ENCODE data around the gene REEP1. TPM values are rescaled to one million over a fixed set of nuclear protein-coding genes. Genes with fewer than 3 reads are reported as not detected.

The REEP1 gene
- polyA plus RNA-seq, 1 experiment, result 0.10 TPM

DNA sequence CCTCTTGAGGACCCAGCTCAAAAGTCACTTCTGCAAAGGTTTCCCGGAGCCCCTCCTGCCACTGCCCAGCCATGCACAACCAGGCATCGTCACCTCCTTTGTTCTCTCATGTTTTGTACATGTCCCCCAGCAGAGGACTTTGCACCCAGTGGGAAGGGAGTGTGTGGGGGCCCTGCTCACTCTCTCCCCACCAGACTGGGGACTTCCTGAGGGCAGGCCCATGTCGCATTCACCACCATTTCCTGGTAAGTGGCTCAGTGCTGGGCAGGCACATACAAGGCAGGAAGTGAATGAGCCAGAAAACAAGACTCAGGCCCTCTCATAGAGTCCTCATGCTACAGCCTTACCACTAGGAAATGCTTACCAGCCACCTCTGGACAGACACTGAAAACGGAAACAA lies 119.3 kb downstream of the REEP1 start:
- Histone ChIP-seq H3K9me3 (ENCODE audit: control insufficient read depth, insufficient read depth, low read length) (no peaks in the 10 kb centered on the region), H3K4me3 (ENCODE audit: low read depth, low read length) (no peak overlapping the region), H3K27me3 (ENCODE audit: control insufficient read depth, insufficient read depth, low read length) (no peaks in the 10 kb centered on the region), H3K27ac (ENCODE audit: low read depth, low read length) (peak overlapping the region; percentile 3)
- TF ChIP-seq, protein P1, sequence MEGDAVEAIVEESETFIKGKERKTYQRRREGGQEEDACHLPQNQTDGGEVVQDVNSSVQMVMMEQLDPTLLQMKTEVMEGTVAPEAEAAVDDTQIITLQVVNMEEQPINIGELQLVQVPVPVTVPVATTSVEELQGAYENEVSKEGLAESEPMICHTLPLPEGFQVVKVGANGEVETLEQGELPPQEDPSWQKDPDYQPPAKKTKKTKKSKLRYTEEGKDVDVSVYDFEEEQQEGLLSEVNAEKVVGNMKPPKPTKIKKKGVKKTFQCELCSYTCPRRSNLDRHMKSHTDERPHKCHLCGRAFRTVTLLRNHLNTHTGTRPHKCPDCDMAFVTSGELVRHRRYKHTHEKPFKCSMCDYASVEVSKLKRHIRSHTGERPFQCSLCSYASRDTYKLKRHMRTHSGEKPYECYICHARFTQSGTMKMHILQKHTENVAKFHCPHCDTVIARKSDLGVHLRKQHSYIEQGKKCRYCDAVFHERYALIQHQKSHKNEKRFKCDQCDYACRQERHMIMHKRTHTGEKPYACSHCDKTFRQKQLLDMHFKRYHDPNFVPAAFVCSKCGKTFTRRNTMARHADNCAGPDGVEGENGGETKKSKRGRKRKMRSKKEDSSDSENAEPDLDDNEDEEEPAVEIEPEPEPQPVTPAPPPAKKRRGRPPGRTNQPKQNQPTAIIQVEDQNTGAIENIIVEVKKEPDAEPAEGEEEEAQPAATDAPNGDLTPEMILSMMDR (IDR thresholded peaks at IDR 0.05; ENCODE audit: low read depth, low read length), result no peak
- POLR2A ChIA-PET, result no interaction called here
- CTCF ChIA-PET, result interaction anchor here (3.0 kb wide), 1 partner anchor 155 kb away, joined by 6 read pairs; no protein-coding TSS in a partner anchor
- no peak for DNase-seq (ENCODE audit: low read depth, low spot score)

DNA sequence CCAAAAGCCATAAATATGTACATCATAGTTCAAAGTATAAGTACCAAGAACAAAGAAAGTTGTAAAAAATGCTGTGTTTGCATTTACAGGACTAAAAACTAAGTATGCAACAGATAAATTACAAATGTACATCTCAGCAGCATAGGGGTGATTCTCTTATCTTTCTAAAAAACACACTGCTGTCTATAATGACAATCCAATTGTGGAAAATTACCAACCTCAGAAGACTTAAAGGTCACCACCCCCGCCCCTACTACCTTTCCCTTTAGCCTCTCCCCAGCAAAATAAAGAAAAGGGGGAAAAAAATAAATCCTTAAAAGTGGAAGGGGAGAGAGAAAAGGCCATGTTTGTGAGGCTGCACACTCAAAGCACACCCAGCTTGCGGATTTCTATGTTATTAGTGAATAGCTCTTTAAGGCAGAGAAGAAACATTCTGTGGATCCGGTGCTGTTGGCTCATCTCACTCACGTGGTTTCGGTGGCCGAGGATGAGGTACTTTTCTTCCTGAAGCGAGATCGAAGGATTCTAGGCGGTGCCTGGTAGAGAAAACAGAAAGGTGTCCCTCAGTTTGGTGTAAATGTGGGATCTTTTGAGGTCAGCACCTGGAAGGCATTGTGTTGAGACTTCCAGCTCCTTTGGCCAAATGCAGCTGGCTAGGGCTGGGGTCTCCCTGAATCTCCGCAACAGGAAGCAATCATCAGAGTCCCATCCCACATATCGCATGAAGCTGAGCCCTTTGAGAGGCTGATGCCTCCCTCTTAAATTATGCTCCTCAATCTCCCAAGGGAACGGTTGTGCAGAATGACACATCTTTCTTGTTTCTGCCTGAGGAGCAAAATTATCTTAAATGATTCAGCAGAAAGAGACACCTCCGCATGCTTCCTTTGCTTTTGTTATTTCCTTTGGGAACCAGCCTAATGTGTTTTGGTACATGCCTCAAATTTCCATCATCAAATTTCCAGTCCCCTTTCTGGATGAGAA lies 120.6 kb downstream of the REEP1 start:
- peak overlapping the region; percentile 27; the same call in 1 of the 2 replicates for H3K4me3 ChIP-seq (ENCODE audit: low read depth, low read length)
- H3K27me3 ChIP-seq (ENCODE audit: control insufficient read depth, insufficient read depth, low read length), result no peaks in the 10 kb centered on the region
- ChIA-PET CTCF (interaction anchor here (3.0 kb wide), 1 partner anchor 156 kb away, joined by 6 read pairs; no protein-coding TSS in a partner anchor), POLR2A (interaction anchor here (1.0 kb wide), 1 partner anchor 18 kb away, joined by 4 read pairs; the partner anchor contains the start of gene MRPL35)
- H3K9me3 ChIP-seq (ENCODE audit: control insufficient read depth, insufficient read depth, low read length), result no peaks in the 10 kb centered on the region
- TF ChIP-seq, protein P1 (IDR thresholded peaks at IDR 0.05; ENCODE audit: low read depth, low read length), result no peak
- H3K27ac ChIP-seq (ENCODE audit: low read depth, low read length), result peak overlapping the region; percentile 79
- no peak for DNase-seq (ENCODE audit: low read depth, low spot score)

DNA sequence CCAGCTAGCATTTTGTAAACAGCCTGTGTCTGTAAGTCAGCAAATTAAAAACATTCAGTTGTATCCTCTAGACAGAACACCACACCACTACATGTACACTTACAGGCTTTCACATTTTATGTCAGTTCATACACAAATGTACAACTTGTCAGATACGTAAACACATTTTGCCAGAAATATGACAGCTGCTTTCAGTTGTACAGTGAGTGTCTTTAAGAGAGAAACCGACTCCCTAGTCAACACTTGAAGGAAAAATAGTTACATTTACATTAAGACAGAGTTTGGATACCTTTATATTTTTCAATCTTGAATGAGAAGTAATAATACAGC lies 123.0 kb downstream of the REEP1 start:
- Histone ChIP-seq H3K27ac (ENCODE audit: low read depth, low read length) (no peak overlapping the region), H3K4me3 (ENCODE audit: low read depth, low read length) (no peak overlapping the region), H3K27me3 (ENCODE audit: control insufficient read depth, insufficient read depth, low read length) (no peaks in the 10 kb centered on the region), H3K9me3 (ENCODE audit: control insufficient read depth, insufficient read depth, low read length) (no peaks in the 10 kb centered on the region)
- ChIA-PET CTCF (interaction anchor here (1.1 kb wide), 1 partner anchor 160 kb away, joined by 6 read pairs; no protein-coding TSS in a partner anchor), POLR2A (no interaction called here)
- TF ChIP-seq, protein P1 (IDR thresholded peaks at IDR 0.05; ENCODE audit: low read depth, low read length), result no peak
- DNase-seq (ENCODE audit: low read depth, low spot score), result no peak

DNA sequence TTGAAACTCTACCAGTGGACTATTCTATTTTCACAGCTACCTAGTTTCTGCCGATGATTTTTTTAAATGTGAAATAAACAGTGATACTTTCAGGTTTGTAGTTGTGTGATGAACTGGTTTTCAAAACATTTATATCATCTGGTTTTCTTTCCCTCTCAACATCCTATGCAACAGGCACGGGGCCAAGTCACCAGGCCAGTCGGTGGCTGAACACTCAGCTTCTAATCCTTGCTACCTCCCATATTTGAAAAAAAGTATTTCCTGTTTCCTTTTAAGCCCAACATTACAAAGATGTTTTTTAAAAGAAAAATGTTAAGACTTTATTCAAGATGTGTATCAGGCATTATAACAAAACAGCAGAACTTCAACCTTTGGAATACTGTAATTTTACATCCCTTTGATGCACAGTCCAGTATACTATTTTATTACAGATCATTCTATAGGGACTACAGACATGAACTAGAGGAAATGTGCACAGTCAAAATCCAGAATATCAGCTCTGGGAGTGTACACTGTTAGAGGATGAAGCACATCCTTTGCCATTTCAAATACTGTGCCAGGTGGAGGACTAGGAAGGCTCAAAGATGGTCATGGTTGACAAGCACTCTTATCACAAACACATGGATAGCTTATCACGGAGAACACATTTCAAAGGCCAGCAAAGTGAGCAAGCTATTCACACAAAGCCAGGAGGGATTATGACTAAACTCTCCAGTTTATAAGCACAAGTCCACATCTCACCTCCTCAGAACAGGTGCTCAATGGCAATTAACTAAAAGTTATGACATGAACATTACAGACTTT lies 123.5 kb downstream of the REEP1 start:
- CTCF ChIA-PET, result no interaction called here

More for the DNA sequence above, 123.5 kb downstream of the REEP1 start:
- H3K27ac ChIP-seq (ENCODE audit: low read depth, low read length), result no peak overlapping the region
- no peak for DNase-seq (ENCODE audit: low read depth, low spot score)
- H3K9me3 ChIP-seq (ENCODE audit: control insufficient read depth, insufficient read depth, low read length), result no peaks in the 10 kb centered on the region
- no peaks in the 10 kb centered on the region for H3K27me3 ChIP-seq (ENCODE audit: control insufficient read depth, insufficient read depth, low read length)
- H3K4me3 ChIP-seq (ENCODE audit: low read depth, low read length), result no peak overlapping the region
- POLR2A ChIA-PET, result no interaction called here
- TF ChIP-seq, protein P1 (IDR thresholded peaks at IDR 0.05; ENCODE audit: low read depth, low read length), result no peak
